H1 (cell line): Measurements from ENCODE around the gene FAM204A. TPM values are rescaled to one million over a fixed set of nuclear protein-coding genes. Genes with fewer than 3 reads are reported as not detected.

Source experiments
- CTCF ChIA-PET: fragments of 300-600 bp; sonication (Branson Sonifier 250); formaldehyde crosslinking; loops from one replicate; lab custom pipeline; 2021; ENCODE audit not compliant: partially characterized antibody; lab: Charles Lee
- POLR2A ChIA-PET: fragments of 300-600 bp; sonication (Branson Sonifier 250); formaldehyde crosslinking; loops from one replicate; lab custom pipeline; 2021; ENCODE audit warnings: inconsistent platforms; ENCODE audit not compliant: partially characterized antibody; lab: Charles Lee
- DNase-seq, 2 experiments: peaks; one replicate each; pipeline versions ENCODE4 v3.0.0 to v3.0.0-alpha.2; 2010 to 2022; ENCODE audit warnings: low spot score in 2 of 2, low read depth in 1 of 2, mixed read lengths in 1 of 2
- FAIRE-seq: peaks from 2 replicates; lab custom pipeline; 2011; peaks lifted over from hg19 to GRCh38; lab: Jason Lieb, UNC
- H2AFZ ChIP-seq: 2 replicates; pipeline ENCODE4 v1.8.1; 2012; ENCODE audit warnings: low read length, inconsistent platforms
- H2AK5ac ChIP-seq: 2 replicates; pipeline ENCODE4 v1.6.1; 2013; ENCODE audit warnings: low read depth, low read length
- H2BK120ac ChIP-seq: replicated peaks from 2 replicates; pipeline ENCODE3; 2013; ENCODE audit warnings: low read depth, low read length, inconsistent platforms
- H2BK12ac ChIP-seq: 2 replicates; pipeline ENCODE4 v1.6.1; 2013; ENCODE audit warnings: low read depth, low read length
- H2BK15ac ChIP-seq: 2 replicates; pipeline ENCODE4 v1.6.1; 2013; ENCODE audit warnings: low read length
- H2BK20ac ChIP-seq: 2 replicates; pipeline ENCODE4 v1.6.1; 2013; ENCODE audit warnings: low read length
- H2BK5ac ChIP-seq: 2 replicates; pipeline ENCODE4 v1.6.1; 2013; ENCODE audit warnings: low read depth, low read length
- H3K14ac ChIP-seq: 2 replicates; pipeline ENCODE4 v1.6.1; 2013; ENCODE audit warnings: inconsistent platforms; ENCODE audit not compliant: insufficient read length
- H3K18ac ChIP-seq: 2 replicates; pipeline ENCODE4 v1.6.1; 2013; ENCODE audit warnings: low read length; ENCODE audit errors: extremely low read depth
- H3K23ac ChIP-seq: 2 replicates; pipeline ENCODE4 v1.6.1; 2013; ENCODE audit warnings: inconsistent platforms; ENCODE audit not compliant: insufficient read length
- H3K23me2 ChIP-seq: 2 replicates; pipeline ENCODE4 v1.6.1; 2013; ENCODE audit warnings: low read depth, low read length
- H3K27ac ChIP-seq: 2 replicates; pipeline ENCODE4 v1.6.1; 2011; ENCODE audit warnings: low read depth, low read length, inconsistent platforms
- H3K27me3 ChIP-seq, 4 experiments: replicated peaks in 1 of 4; 1 replicate in 1 of 4; 2 replicates in 3 of 4; pipeline versions ENCODE4 v1.6.1 to v1.8.1; 2011 to 2013; ENCODE audit warnings: low read length in 3 of 4, mild to moderate bottlenecking in 3 of 4, inconsistent platforms in 2 of 4, mixed read lengths in 2 of 4, moderate library complexity in 1 of 4; ENCODE audit not compliant: control insufficient read depth in 3 of 4, insufficient read depth in 3 of 4; ENCODE audit errors: extremely low read depth in 1 of 4
- H3K36me3 ChIP-seq, 4 experiments: 2 replicates each; pipeline versions ENCODE4 v1.6.1 to v1.8.1; 2011 to 2013; ENCODE audit warnings: mild to moderate bottlenecking in 4 of 4, low read length in 3 of 4, moderate library complexity in 2 of 4, control low read depth in 1 of 4, inconsistent platforms in 1 of 4; ENCODE audit not compliant: insufficient read depth in 4 of 4, control insufficient read depth in 2 of 4
- H3K4ac ChIP-seq: replicated peaks from 2 replicates; pipeline ENCODE3; 2013; ENCODE audit warnings: low read length, low read depth, mixed read lengths, inconsistent platforms; ENCODE audit not compliant: insufficient read length
- H3K4me1 ChIP-seq, 4 experiments: replicated peaks in 1 of 4; 1 replicate in 1 of 4; 2 replicates in 3 of 4; pipeline versions ENCODE4 v1.6.1 to v1.8.1; 2011 to 2013; ENCODE audit warnings: low read length in 3 of 4, inconsistent platforms in 2 of 4, mixed read lengths in 1 of 4; ENCODE audit not compliant: insufficient read depth in 4 of 4, control insufficient read depth in 3 of 4
- H3K4me2 ChIP-seq, 2 experiments: 2 replicates each; pipeline versions ENCODE4 v1.6.1 to v1.8.1; 2011 to 2013; ENCODE audit warnings: low read depth in 2 of 2, low read length in 2 of 2, control low read depth in 1 of 2, inconsistent platforms in 1 of 2, mild to moderate bottlenecking in 1 of 2; ENCODE audit not compliant: insufficient read depth in 1 of 2
- H3K4me3 ChIP-seq, 4 experiments: fragments of 200-600, 300-600 bp in 1 of 4; sonication (generic), shearing (Covaris generic), sonication (Bioruptor Twin) in 1 of 4; 2 replicates each; pipeline versions ENCODE4 v1.5.1 to v1.8.1; 2011 to 2016; ENCODE audit warnings: low read length in 4 of 4, low read depth in 3 of 4, control low read depth in 2 of 4, inconsistent platforms in 2 of 4, mild to moderate bottlenecking in 2 of 4, mixed read lengths in 1 of 4, moderate library complexity in 1 of 4; ENCODE audit not compliant: insufficient read depth in 2 of 4; ENCODE audit errors: extremely low read depth in 1 of 4
- H3K56ac ChIP-seq: replicated peaks from 2 replicates; pipeline ENCODE3; 2013; ENCODE audit warnings: low read depth, mild to moderate bottlenecking, mixed read lengths, low read length, inconsistent platforms; ENCODE audit not compliant: insufficient read length
- H3K79me1 ChIP-seq: 2 replicates; pipeline ENCODE4 v1.6.1; 2013; ENCODE audit warnings: low read depth, low read length, control low read depth
- H3K79me2 ChIP-seq, 2 experiments: 2 replicates each; pipeline versions ENCODE4 v1.6.1 to v1.8.1; 2012 to 2013; ENCODE audit warnings: low read length in 2 of 2, mild to moderate bottlenecking in 2 of 2, inconsistent platforms in 1 of 2; ENCODE audit not compliant: insufficient read depth in 2 of 2, control insufficient read depth in 1 of 2
- H3K9ac ChIP-seq, 4 experiments: replicated peaks in 1 of 4; 1 replicate in 1 of 4; 2 replicates in 3 of 4; pipeline versions ENCODE4 v1.6.1 to v1.8.1; 2011 to 2013; ENCODE audit warnings: low read depth in 3 of 4, low read length in 3 of 4, control low read depth in 2 of 4, mild to moderate bottlenecking in 2 of 4, moderate library complexity in 2 of 4, inconsistent platforms in 1 of 4; ENCODE audit errors: extremely low read depth in 1 of 4
- H3K9me3 ChIP-seq, 2 experiments: 2 replicates each; pipeline versions ENCODE4 v1.6.1 to v1.8.1; 2012 to 2013; ENCODE audit warnings: mild to moderate bottlenecking in 2 of 2, moderate library complexity in 2 of 2, control low read depth in 1 of 2, inconsistent platforms in 1 of 2, low read depth in 1 of 2, low read length in 1 of 2, mixed read lengths in 1 of 2; ENCODE audit not compliant: insufficient read depth in 2 of 2
- H4K20me1 ChIP-seq, 2 experiments: replicated peaks in 1 of 2; 2 replicates each; pipeline versions ENCODE3 to v1.8.1; 2011 to 2013; ENCODE audit warnings: inconsistent platforms in 2 of 2, low read length in 2 of 2, mild to moderate bottlenecking in 1 of 2; ENCODE audit not compliant: insufficient read depth in 2 of 2, control insufficient read depth in 1 of 2
- H4K5ac ChIP-seq: 2 replicates; pipeline ENCODE4 v1.6.1; 2013; ENCODE audit warnings: low read length, low read depth, mixed read lengths, inconsistent platforms; ENCODE audit not compliant: insufficient read length
- H4K8ac ChIP-seq: 2 replicates; pipeline ENCODE4 v1.8.0; 2013; ENCODE audit warnings: mild to moderate bottlenecking, moderate library complexity, low read length, inconsistent platforms; ENCODE audit not compliant: insufficient read depth; ENCODE audit errors: extremely low read depth
- H4K91ac ChIP-seq: replicated peaks from 2 replicates; pipeline ENCODE3; 2013; ENCODE audit warnings: low read length, mixed read lengths, inconsistent platforms; ENCODE audit not compliant: insufficient read length
- ATF2 ChIP-seq: IDR thresholded peaks from 2 replicates; pipeline ENCODE4 v1.6.1; 2012; ENCODE audit warnings: low read length, inconsistent platforms
- CHD2 ChIP-seq: IDR thresholded peaks from 2 replicates; pipeline ENCODE4 v1.6.1; 2012; ENCODE audit warnings: low read length, improper control_type of control experiment
- CTBP2 ChIP-seq: IDR thresholded peaks from 2 replicates; pipeline ENCODE4 v1.7.0; 2011; ENCODE audit warnings: borderline replicate concordance, mild to moderate bottlenecking, moderate library complexity, mixed read lengths, low read length; ENCODE audit not compliant: insufficient read depth, insufficient read length
- EGR1 ChIP-seq: IDR thresholded peaks from 2 replicates; pipeline ENCODE4 v1.6.1; 2011; ENCODE audit warnings: low read depth, low read length, borderline replicate concordance
- EZH2 ChIP-seq: fragments of 200-600 bp; sonication (generic); IDR thresholded peaks from 2 replicates; pipeline ENCODE4 v1.7.1; 2012; ENCODE audit warnings: low read depth, mild to moderate bottlenecking, moderate library complexity, low read length, inconsistent platforms; ENCODE audit not compliant: severe bottlenecking
- GABPA ChIP-seq: IDR thresholded peaks from 2 replicates; pipeline ENCODE4 v1.6.1; 2011; ENCODE audit warnings: mild to moderate bottlenecking, low read length, moderate library complexity, borderline replicate concordance; ENCODE audit not compliant: insufficient read depth
- KDM1A ChIP-seq: fragments of 200-600, 300-600 bp; sonication (generic); IDR thresholded peaks from 2 replicates; pipeline ENCODE4 v1.7.1; 2016; ENCODE audit warnings: mild to moderate bottlenecking, low read length, borderline replicate concordance
- POU5F1 ChIP-seq: IDR thresholded peaks from 2 replicates; pipeline ENCODE4 v1.6.1; 2011; ENCODE audit warnings: low read depth, mild to moderate bottlenecking, low read length, moderate library complexity
- RBBP5 ChIP-seq: IDR thresholded peaks from 2 replicates; pipeline ENCODE4 v1.7.1; 2012; ENCODE audit warnings: low read depth, mild to moderate bottlenecking, inconsistent platforms, low read length, moderate library complexity, borderline replicate concordance
- SAP30 ChIP-seq: fragments of 300-600 bp; sonication (generic); IDR thresholded peaks from 2 replicates; pipeline ENCODE4 v1.7.1; 2012; ENCODE audit warnings: low read length, moderate library complexity, mild to moderate bottlenecking, inconsistent platforms; ENCODE audit not compliant: insufficient read depth, insufficient replicate concordance
- SIX5 ChIP-seq: IDR thresholded peaks from 2 replicates; pipeline ENCODE4 v1.6.1; 2011; ENCODE audit warnings: mild to moderate bottlenecking, low read depth, low read length
- SP1 ChIP-seq: IDR thresholded peaks from 2 replicates; pipeline ENCODE4 v1.6.1; 2011; ENCODE audit warnings: low read depth, low read length
- WGBS, 2 experiments: shearing (Covaris generic) in 1 of 2; methylation state at CpG; one replicate each; pipeline versions ENCODE4 v1.1.6 to v1.1.7; 2013 to 2015; ENCODE audit warnings: low lambda C conversion rate in 2 of 2, mixed read lengths in 2 of 2, inconsistent platforms in 1 of 2, low coverage in 1 of 2, missing lambda C conversion rate in 1 of 2; ENCODE audit not compliant: insufficient replicate concordance in 2 of 2, insufficient coverage in 1 of 2, insufficient read length in 1 of 2; ENCODE audit errors: extremely low coverage in 1 of 2, missing lambda C conversion rate in 1 of 2; 5-methylcytosine and 5-hydroxymethylcytosine counted together
- polyA plus RNA-seq, 7 experiments: library from polyadenylated mRNA; depleted of rRNA in 3 of 7; stranded (reverse) in 5 of 7; unstranded in 2 of 7; fragments of >200 nt in 5 of 7; fragments of 200-250 nt in 2 of 7; gene quantifications; 1 replicate in 5 of 7; 2 replicates in 1 of 7; 4 replicates in 1 of 7; pipeline versions ENCODE4 v1.2.1 to v1.2.3, GENCODE V29; 2011 to 2013; ENCODE audit warnings: missing spikeins in 2 of 7, mixed read lengths in 2 of 7
- total RNA-seq: library from RNA; stranded (reverse); fragmentation: NEBNext Ultra II Directional; extraction: Animal tissue kit (Norgen Biotek cat#: 25700); gene quantifications from 2 replicates; pipeline ENCODE4 v1.2.1, GENCODE V29; 2021

The FAM204A gene
- total and polyA plus RNA-seq, 2 of the 8 experiments (the other 6 are each of a cell fraction or from before 2014, with no cell fraction given): 4.9 to 37.4 TPM

GRCh38 chr10:118262538-118262937 lies 79.6 kb downstream of the FAM204A start:
- H3K56ac ChIP-seq: no peak overlapping the region
- no peak overlapping the region for H2BK12ac ChIP-seq
- H3K4ac ChIP-seq: no peak overlapping the region
- H3K23me2 ChIP-seq: no peaks in the 10 kb centered on the region
- H2AK5ac ChIP-seq: no peak overlapping the region
- no peaks in the 10 kb centered on the region for H3K79me2 ChIP-seq
- no peaks in the 10 kb centered on the region for H3K36me3 ChIP-seq
- no peak overlapping the region for H3K27ac ChIP-seq
- H3K23ac ChIP-seq: no peak overlapping the region
- peaks cover 25 to 58% (median 40%) of the 10 kb centered on the region in 4 experiments for H3K27me3 ChIP-seq
- H3K9ac ChIP-seq: no peak overlapping the region
- ChIA-PET CTCF (no interaction called here), POLR2A (no interaction called here)
- no peak overlapping the region for H2BK15ac ChIP-seq
- H3K9me3 ChIP-seq: no peaks in the 10 kb centered on the region
- H3K79me1 ChIP-seq: no peaks in the 10 kb centered on the region
- no peak overlapping the region for H3K18ac ChIP-seq
- no peak overlapping the region for H2BK20ac ChIP-seq
- no peak overlapping the region for H3K4me3 ChIP-seq
- H2BK120ac ChIP-seq: no peak overlapping the region
- peaks cover 1 to 4% of the 10 kb centered on the region in 2 experiments for H4K20me1 ChIP-seq
- WGBS, 2 experiments: 91% methylated on average over 3 of the region's 3 CpGs; no CpG with 5 or more reads in 1 of the 2 experiments
- DNase-seq: no peak
- no peak overlapping the region for H3K4me2 ChIP-seq
- H4K91ac ChIP-seq: no peak overlapping the region
- H4K5ac ChIP-seq: no peak overlapping the region
- H2BK5ac ChIP-seq: no peak overlapping the region
- peaks cover 0 to 10% (median 1%) of the 10 kb centered on the region in 4 experiments; a peak in 4 of 7 replicates for H3K4me1 ChIP-seq
- no peak overlapping the region for H2AFZ ChIP-seq
- no peak overlapping the region for H4K8ac ChIP-seq
- FAIRE-seq: no peak
- H3K14ac ChIP-seq: no peak overlapping the region
- TF ChIP-seq CHD2 (no peak), ATF2 (no peak), EZH2 (no peak), POU5F1 (no peak), SIX5 (no peak), KDM1A (no peak), SP1 (no peak), CTBP2 (no peak), RBBP5 (no peak), GABPA (no peak), SAP30 (no peak), EGR1 (no peak)
